Thyroid gland (tissue), 4 donors: ENCODE results near the gene OXCT2. TPM values are rescaled to one million over a fixed set of nuclear protein-coding genes. Genes with fewer than 3 reads are reported as not detected.

ENCODE experiments used
- DNase-seq, 2 donors: peaks; one replicate each; pipeline ENCODE4 v3.0.0-alpha.2; 2019
- H3K27ac ChIP-seq, 3 donors: fragments of 200-600 bp; sonication (generic); 1 replicate in 2 of 3; 2 replicates in 1 of 3; pipeline ENCODE4 v1.5.1; 2016 to 2019; ENCODE audit warnings: mild to moderate bottlenecking in 1 of 3, moderate library complexity in 1 of 3
- H3K27me3 ChIP-seq: fragments of 200-600 bp; sonication (generic); one replicate; pipeline ENCODE4 v1.5.1; 2019
- H3K36me3 ChIP-seq, 2 donors: fragments of 200-600 bp; sonication (generic); one replicate each; pipeline ENCODE4 v1.5.1; 2016 to 2019
- H3K4me1 ChIP-seq, 2 donors: fragments of 200-600 bp; sonication (generic); one replicate each; pipeline ENCODE4 v1.5.1; 2017 to 2019
- H3K4me3 ChIP-seq, 3 donors: fragments of 200-600 bp; sonication (generic); replicated peaks in 1 of 3; 1 replicate in 2 of 3; 2 replicates in 1 of 3; pipeline ENCODE4 v1.5.1; 2016; ENCODE audit warnings: mild to moderate bottlenecking in 1 of 3
- H3K9me3 ChIP-seq: fragments of 200-600 bp; sonication (generic); one replicate; pipeline ENCODE4 v1.5.1; 2017
- POLR2A ChIP-seq, 2 donors: fragments of 450-650 bp; IDR thresholded peaks; one replicate each; pipeline ENCODE4 v1.6.1; 2017; ENCODE audit warnings: antibody characterized with exemption in 2 of 2, mild to moderate bottlenecking in 2 of 2, moderate library complexity in 1 of 2
- WGBS, 2 donors: methylation state at CpG; one replicate each; pipeline ENCODE4 v1.1.5; 2017; 5-methylcytosine and 5-hydroxymethylcytosine counted together
- intact Hi-C: fragments of 100-400 bp; cut with DNase I; formaldehyde crosslinking; loops from one replicate; pipeline ENCODE4 v1.15.1; 2023
- total RNA-seq, 4 donors: library from RNA; depleted of rRNA; stranded (reverse); fragments of >200 nt; gene quantifications; one replicate each; pipeline ENCODE4 v1.2.3, GENCODE V29; 2016
- TF ChIP-seq, protein P1 (sequence below), 6 experiments: fragments of 200-600 bp in 3 of 6; fragments of 450-650 bp in 3 of 6; sonication (generic) in 3 of 6; IDR thresholded peaks; one replicate each; pipeline ENCODE4 v1.5.1; 2016 to 2019; ENCODE audit warnings: antibody characterized with exemption in 6 of 6, mild to moderate bottlenecking in 2 of 6, inconsistent platforms in 1 of 6, moderate library complexity in 1 of 6

The OXCT2 gene
- total RNA-seq, 4 donors from 2014 or later, result 2.6 to 8.2 (median 3.5) TPM

DNA sequence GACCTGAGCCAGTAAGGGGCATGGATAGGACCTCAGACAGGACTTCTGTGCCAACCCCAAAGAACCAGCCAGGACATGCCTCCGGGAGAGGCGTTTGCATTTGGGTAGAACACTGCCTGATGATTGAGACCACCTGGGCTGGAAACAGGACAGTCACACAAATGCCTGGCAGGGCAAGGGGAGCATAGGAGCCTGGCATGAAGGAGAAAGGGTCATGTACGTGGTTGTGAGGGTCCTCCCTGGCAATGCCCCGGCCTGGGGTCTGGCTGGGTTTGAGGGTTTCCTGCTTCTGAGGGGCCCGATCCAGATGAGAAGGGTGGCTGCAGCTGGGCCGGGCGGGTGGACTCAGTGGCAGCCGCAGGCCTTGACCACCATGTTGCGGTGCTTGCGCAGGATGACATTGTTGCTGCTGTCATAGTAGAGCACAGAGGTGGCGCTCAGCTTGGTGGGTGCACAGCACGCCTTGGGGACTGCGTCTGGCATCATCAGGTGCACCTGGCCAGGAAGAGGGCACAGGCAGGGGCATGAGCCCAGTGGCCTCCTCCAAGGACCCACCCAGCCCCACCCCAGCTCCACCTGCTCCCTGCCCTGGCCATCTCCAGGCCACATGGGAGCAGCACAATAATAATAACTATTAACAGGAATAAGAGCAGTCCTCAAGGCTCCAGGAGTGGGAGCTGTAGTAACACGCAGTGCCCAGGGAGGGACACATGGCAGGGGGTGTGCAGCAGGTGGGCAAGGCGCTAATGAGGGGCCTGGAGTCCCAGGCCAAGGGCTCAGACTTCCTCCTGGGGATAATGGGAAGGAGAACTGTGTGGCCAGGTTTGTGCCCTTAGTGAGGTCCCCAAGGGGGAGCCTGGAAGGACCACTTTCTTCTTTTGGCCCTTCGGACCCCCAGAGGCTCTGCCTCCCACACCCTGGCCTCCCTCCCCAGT is 10.8 kb downstream of the OXCT2 start:
- intact Hi-C loops, result no loop called here
- Histone ChIP-seq H3K27me3 (no peaks in the 10 kb centered on the region), H3K36me3 (peaks cover 0 to 10% of the 10 kb centered on the region in 2 donors), H3K4me1 (peaks cover 4 to 10% of the 10 kb centered on the region in 2 donors), H3K27ac (no peak overlapping the region), H3K4me3 (no peak overlapping the region), H3K9me3 (no peaks in the 10 kb centered on the region)
- 89 to 96% methylated on average over 14 to 16 of the region's 16 CpGs for WGBS, 2 donors
- no peak for TF ChIP-seq POLR2A (IDR thresholded peaks at IDR 0.05)
- TF ChIP-seq, protein P1, sequence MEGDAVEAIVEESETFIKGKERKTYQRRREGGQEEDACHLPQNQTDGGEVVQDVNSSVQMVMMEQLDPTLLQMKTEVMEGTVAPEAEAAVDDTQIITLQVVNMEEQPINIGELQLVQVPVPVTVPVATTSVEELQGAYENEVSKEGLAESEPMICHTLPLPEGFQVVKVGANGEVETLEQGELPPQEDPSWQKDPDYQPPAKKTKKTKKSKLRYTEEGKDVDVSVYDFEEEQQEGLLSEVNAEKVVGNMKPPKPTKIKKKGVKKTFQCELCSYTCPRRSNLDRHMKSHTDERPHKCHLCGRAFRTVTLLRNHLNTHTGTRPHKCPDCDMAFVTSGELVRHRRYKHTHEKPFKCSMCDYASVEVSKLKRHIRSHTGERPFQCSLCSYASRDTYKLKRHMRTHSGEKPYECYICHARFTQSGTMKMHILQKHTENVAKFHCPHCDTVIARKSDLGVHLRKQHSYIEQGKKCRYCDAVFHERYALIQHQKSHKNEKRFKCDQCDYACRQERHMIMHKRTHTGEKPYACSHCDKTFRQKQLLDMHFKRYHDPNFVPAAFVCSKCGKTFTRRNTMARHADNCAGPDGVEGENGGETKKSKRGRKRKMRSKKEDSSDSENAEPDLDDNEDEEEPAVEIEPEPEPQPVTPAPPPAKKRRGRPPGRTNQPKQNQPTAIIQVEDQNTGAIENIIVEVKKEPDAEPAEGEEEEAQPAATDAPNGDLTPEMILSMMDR (IDR thresholded peaks at IDR 0.05), result no peak
- DNase-seq, result no peak

DNA sequence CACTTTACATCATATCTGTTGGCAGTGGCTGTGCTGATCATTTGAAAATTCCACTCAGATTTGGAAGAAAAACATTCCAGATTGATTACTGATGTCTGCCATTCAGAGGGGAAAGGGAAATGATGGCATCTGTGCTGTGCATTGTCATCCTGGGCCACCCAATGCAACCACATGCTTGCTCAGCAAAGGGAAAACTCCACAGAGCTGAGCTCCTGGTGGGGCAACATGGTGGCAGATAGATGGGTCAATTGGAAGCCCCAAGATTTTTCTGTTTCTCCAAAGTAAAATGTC is 11.8 kb downstream of the OXCT2 start:
- intact Hi-C loops, result no loop called here
- DNase-seq, result no peak
- TF ChIP-seq, protein P1 (IDR thresholded peaks at IDR 0.05), result no peak
- TF ChIP-seq POLR2A (IDR thresholded peaks at IDR 0.05), result no peak
- Histone ChIP-seq H3K4me3 (no peak overlapping the region), H3K27me3 (no peaks in the 10 kb centered on the region), H3K9me3 (no peaks in the 10 kb centered on the region), H3K27ac (no peak overlapping the region), H3K4me1 (peaks cover 13 to 18% of the 10 kb centered on the region in 2 donors), H3K36me3 (peaks cover 1 to 10% of the 10 kb centered on the region in 2 donors)

DNA sequence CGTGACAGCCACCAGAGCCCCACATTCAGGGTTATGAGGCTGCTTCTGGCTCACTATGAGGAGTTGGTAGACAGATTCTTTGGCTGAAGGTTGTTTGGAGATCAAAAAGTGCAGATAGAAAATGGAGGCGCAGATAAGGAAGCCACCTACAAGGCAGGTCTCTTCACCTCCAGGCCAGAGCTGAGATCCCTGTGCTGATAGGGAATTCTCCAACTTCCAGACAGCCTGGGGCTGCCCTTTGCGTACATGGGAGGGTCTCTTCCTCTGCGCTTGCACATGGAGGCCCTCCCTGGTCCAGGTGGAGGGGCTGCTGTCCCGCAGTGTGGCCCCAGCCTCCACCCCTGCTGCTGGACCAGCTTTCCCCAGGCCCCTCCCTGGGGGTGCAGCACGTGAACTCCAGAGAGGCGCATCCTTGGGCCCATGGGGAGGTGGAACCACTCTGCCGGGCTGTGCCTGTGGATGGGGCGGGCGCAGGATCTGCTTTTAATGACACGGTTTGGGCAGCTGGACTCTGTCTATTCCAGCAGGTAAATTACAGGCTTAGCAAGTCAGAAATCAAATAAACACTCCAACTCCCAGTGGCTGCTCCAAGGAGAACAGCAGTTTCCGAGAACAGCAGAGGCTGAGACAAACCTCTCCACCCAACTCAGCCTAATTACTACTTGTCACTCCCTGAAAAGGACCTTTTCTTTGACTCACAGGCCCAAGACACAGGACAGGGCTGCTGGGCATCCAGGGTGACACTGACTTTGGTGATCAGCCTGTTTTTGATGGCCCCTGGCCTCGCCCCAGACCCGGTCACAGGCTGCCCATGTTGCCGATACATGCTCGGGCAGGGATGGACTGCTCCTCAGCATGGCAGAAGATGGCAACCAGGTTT is 12.4 kb downstream of the OXCT2 start:
- H3K27ac ChIP-seq, result no peak overlapping the region
- intact Hi-C loops, result no loop called here
- H3K27me3 ChIP-seq, result no peaks in the 10 kb centered on the region
- H3K4me3 ChIP-seq, result no peak overlapping the region
- H3K9me3 ChIP-seq, result no peaks in the 10 kb centered on the region
- H3K36me3 ChIP-seq, result peaks cover 7 to 10% of the 10 kb centered on the region in 2 donors
- peaks cover 14 to 24% of the 10 kb centered on the region in 2 donors for H3K4me1 ChIP-seq
- TF ChIP-seq, protein P1 (IDR thresholded peaks at IDR 0.05), result no peak
- TF ChIP-seq POLR2A (IDR thresholded peaks at IDR 0.05), result no peak
- 94 to 99% methylated on average over 9 to 15 of the region's 16 CpGs for WGBS, 2 donors
- no peak for DNase-seq

DNA sequence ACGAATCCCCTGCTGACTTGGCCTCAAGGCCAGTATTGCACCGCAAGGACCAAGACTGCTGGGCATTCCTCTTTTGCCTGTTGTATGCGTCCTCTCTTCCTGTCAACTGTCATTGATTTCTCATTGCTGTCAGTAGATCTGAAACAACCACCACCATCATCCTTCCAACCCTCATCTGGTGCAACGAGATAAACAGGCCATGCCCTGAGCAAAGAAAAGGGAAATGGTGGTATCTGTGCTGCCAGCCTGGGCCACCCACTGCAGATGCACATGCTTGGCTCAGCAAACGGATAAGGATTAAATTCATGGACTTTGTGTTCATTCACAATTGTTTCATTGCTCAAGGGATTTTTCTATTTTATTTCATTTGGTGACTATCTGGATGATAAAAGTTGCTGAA is 13.6 kb downstream of the OXCT2 start:
- TF ChIP-seq POLR2A (IDR thresholded peaks at IDR 0.05), result no peak
- TF ChIP-seq, protein P1 (IDR thresholded peaks at IDR 0.05), result no peak
- DNase-seq, result no peak
- no peaks in the 10 kb centered on the region for H3K9me3 ChIP-seq
- H3K36me3 ChIP-seq, result peaks cover 20 to 21% of the 10 kb centered on the region in 2 donors
- H3K4me1 ChIP-seq, result peaks cover 14 to 24% of the 10 kb centered on the region in 2 donors
- no peak overlapping the region for H3K27ac ChIP-seq
- H3K4me3 ChIP-seq, result no peak overlapping the region
- 97% methylated on average over 5 of the region's 5 CpGs for WGBS, 2 donors
- no peaks in the 10 kb centered on the region for H3K27me3 ChIP-seq
- intact Hi-C loops, result no loop called here
